Brain pericyte (primary cell): Measurements from ENCODE around the gene SIRPB1.
"Not testable (repeated sequence)": the region's sequence is repeated elsewhere in the genome, so short reads cannot be mapped to it uniquely, and the experiment has no call there.

ENCODE experiments used
- DNase-seq: peaks from one replicate; pipeline ENCODE4 v3.0.0-alpha.2; 2012; ENCODE audit warnings: low read depth, low spot score

The SIRPB1 gene

DNA sequence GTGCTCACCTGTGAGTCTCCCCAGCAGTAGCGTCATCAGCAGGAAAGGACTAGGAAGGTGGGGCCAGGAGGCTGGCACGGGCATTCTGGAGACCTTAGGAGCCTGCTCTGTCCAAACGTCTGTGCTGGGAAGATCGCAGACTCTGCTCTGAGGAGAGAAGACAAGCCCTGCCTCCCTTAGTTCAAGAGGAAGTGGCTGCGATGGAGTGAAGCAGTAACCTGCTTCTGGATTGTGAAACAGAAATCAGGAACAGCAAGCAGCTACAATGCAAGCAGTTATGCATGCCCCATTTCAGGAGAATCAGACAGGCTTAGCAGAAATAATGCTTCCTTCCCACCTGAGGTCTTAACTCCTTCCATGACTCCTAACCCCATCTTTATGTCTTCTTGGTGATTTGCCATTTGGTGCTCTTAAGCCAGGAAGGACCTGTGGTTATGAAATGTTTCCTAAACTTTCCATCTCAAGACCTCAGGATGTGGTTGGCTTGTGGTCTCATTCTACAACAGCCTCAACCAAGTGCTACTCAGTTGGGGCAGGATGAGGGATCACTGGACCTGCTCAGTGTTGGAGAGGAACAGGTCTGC lies at the start of gene SIRPB1:
SIRPB1 (minus strand) TSS at position 149 of the 584 bp plus-strand sequence; CDS start at position 84, 65 bp downstream.
- DNase-seq = no peak

DNA sequence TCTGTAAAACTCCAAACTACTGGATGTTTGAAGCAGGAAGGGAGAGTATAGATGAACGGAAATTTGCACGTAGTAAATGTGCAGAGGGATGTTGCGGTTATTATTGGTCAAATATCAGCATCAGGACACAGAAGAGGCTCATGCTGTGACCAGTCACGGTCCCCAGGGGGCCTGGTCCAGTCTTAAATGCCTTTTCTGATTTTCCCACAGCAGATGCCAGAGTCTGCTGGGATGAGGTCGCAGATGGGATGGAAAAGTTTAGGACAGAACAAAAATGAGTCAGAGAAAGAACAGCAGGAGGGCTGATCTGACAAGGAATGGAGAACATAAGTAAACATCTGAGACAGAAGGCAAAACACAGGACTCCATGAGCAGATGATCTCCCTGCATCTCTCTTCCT lies 49.5 kb upstream of the SIRPB1 start:
- peak; percentile 94 for DNase-seq

- DNase-seq = no peak
Measured at GRCh38 chr20:1667502-1668085, 47.8 kb upstream of the SIRPB1 start.

DNA sequence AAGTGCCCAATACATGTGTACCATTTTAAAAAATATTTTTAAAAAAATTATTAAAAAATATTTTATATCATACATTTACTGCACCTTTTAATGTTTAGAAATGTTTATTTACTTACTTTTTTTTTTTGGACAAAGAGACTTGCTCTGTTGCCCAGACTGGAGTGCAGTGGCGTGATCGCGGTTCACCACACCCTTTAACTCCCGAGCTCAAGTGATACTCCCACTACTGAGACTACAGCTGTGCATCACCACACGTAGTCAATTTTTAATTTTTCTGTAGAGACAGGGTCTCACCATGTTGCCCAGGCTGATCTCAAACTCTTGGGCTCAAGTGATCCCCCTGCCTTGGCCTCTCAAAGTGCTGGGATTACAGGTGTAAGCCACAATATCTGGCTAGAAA lies 47.0 kb upstream of the SIRPB1 start:
- no peak for DNase-seq

- no peak for DNase-seq
Measured at GRCh38 chr20:1665345-1665744, 45.5 kb upstream of the SIRPB1 start.

GRCh38 chr20:1664911-1665310 lies 45.1 kb upstream of the SIRPB1 start:
- no peak for DNase-seq

GRCh38 chr20:1663917-1664316 lies 44.1 kb upstream of the SIRPB1 start:
- DNase-seq = no peak

- no peak for DNase-seq
Measured at GRCh38 chr20:1661542-1662299, 41.9 kb upstream of the SIRPB1 start.

DNA sequence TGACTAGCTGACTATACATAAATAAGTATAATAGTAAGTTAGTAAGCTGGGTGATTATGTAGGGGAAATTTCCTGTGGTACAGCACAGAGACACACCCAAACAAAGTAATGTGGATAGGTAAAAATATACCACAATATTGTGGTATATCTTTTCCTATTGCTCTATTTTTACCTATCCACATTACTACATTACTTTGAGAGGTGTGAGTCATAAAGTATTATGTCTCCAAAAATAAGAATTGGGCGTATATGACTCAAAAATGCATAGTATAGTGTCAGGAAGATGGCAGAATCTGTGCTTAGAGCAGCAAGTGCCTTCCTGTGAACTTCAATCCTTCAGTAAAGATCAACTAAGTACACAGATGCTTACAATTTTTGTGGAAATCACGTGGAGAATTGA lies 40.4 kb upstream of the SIRPB1 start:
- no peak for DNase-seq

DNA sequence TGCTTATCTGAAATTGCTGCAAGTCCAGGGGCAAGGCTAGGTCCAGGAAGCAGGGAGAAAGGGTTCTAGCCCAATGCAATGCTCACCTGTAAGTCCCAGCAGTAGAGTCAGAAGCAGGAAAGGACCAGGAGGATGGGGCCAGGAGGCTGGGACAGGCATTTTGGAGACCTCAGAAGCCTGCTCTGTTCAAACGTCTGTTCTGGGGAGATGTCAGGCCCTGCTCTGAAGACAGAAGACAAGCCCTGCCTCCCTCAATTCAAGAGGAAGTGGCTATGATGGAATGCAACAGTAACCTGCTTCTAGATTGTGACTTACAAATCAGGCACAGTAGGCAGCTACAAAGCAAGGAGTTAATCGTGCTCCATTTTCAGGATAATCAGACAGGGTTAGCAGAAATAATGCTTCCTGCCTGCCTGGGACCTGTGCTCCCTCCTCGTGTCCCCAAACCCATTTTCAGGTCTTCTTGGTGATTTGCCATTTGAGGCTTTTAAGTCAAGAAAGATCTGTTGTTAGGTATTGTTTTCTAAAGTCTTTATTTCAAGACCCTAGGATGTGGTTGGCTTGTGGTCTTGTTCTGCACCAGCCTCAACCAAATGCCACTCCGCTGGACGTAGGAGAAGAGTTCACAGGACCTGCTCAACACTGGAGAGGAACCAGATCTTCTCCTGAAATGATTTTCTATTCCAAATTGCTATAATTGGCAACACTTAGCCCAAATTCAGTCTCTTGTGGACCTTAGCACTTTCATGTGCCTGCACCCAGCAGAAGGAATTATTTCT lies 37.9 kb upstream of the SIRPB1 start, which contains the start of gene SIRPG:
SIRPG (minus strand) TSS at position 224 of the 779 bp plus-strand sequence; CDS start at position 159, 65 bp downstream.
- DNase-seq = no peak

DNA sequence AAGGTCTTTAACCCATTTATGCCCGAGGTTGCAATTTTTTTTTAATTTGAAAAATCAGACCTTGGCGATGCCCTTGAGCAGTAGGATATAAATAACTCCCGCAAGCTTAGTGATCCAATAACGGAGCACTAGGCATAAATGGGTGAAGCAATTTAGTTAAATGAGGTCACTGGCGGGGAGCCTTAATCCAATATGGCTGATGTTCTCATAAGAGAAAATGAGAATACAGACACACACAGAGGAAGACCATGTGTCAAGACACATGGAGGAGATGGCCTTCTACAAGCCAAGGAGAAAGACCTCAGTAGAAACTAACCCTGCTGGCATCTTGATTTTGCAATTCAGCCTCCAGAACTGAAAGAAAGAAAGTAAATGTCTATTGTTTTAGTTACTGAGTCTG lies 37.0 kb upstream of the SIRPB1 start:
- DNase-seq = no peak

DNA sequence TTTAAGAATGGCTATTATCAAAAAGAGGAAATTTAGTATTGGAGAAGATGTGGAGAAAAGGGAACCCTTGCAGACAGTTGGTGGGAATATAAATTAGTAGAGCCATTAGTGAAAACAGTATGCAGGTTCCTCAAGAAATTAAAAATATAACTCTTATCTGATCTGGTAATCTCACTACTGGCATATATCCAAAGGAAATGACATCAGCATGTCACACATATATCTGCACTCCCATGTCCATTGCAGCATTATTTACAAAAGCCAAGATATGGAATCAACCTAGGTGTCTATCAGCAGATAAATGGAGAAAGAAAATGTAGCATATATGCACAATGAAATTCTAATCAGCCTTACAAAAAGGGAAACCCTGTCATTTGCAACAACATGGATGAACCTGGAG lies 35.2 kb upstream of the SIRPB1 start:
- no peak for DNase-seq

GRCh38 chr20:1652960-1653359 lies 33.2 kb upstream of the SIRPB1 start:
- no peak for DNase-seq

GRCh38 chr20:1652104-1652503 lies 32.3 kb upstream of the SIRPB1 start:
- no peak for DNase-seq

DNA sequence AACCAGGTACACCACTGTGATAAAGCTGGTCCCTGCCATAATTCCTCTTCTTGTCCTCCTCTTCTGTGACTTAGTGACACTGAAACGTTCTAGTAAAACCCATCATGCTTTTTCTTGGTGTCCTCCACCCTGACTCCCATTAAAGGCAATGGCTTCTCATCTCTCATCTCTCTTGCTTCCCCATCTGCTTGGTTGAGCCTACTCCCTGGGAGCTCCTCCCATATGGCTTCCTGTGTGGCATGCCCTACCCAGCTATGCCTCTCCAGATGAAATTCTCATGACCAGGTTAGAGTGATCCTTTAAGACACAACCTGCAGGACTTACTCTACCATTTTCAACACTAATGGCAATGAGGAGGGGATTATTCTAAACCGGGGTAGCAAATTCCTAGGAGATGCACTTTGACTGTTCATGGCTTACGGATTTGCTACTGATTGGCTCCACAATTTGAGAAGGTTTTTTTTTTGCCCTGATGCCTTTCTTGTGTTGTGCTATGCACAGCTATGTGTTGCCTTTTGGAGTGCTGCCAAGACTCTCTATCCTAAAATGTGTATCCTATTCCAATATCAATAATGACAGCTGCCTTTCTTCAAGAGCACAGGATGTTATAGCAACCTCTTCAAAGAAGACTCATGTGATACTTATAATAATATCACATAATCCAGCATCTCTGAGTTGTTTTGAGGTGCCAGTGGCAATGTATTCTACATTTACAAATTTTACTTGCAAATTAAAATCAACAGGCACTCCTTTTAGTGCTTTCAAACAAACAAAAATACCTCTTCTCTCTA lies 31.7 kb upstream of the SIRPB1 start:
- peak; percentile 34 for DNase-seq

GRCh38 chr20:1648101-1648500 lies 28.3 kb upstream of the SIRPB1 start:
- DNase-seq = no peak

GRCh38 chr20:1646975-1647431 lies 27.2 kb upstream of the SIRPB1 start:
- DNase-seq = no peak

DNA sequence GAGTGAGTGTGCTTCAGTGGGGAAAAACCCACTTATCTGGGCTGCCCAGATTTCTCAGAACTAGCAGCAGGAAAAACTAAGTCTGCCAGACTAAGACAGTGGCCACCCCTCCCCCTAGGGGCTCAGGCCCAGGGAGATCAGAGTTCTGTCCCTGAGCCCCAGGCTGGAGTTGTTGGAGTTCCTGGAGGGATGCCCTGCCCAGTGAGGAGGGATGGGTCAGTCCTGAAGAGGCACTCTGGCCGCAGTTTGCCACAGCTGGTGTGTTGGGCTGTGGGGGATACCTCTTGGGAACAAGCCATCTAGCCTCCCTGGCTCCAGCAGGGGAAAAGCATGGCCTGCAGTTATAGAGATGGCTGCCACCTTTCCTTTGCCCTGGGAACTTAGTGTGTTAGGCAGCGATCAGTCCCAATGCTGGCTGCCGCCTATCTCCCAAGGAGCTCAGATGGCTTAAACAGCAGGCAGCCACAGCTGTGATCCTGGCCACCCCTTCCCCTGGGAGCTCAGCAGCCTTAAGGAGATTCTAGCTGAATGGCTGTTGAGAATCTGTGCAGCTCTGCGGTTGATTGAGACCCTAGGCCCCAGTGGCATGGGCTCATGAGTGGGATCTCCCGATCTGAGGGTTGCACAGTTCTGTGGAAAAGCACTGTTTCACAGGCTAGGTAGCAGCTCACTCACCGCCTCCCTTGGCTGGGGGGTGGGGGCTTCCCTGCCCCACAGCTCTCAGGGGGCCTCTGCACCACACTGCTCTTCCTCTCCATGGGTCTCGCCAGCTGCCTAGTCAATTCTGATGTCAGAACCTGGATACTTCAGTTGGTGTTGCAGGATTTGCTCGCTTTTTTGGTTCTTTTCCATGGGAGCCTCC lies 24.5 kb upstream of the SIRPB1 start:
- DNase-seq = no peak

- not testable (repeated sequence) for DNase-seq
Measured at GRCh38 chr20:1638643-1639042, 18.8 kb upstream of the SIRPB1 start.

GRCh38 chr20:1637755-1638154 lies 17.9 kb upstream of the SIRPB1 start:
- DNase-seq = no peak
